HG02571 (cell line): ENCODE measurements around the gene C5orf63.
"Not testable (repeated sequence)": the region's sequence is repeated elsewhere in the genome, so short reads cannot be mapped to it uniquely, and the experiment has no call there.

Experiments used
- ATAC-seq: cut with Tn5 transposase; IDR thresholded peaks from one replicate; pipeline ENCODE4 v1.9.1; 2021; ENCODE audit warnings: mild to moderate bottlenecking, moderate library complexity; ENCODE audit not compliant: unreplicated experiment

Gene C5orf63

DNA sequence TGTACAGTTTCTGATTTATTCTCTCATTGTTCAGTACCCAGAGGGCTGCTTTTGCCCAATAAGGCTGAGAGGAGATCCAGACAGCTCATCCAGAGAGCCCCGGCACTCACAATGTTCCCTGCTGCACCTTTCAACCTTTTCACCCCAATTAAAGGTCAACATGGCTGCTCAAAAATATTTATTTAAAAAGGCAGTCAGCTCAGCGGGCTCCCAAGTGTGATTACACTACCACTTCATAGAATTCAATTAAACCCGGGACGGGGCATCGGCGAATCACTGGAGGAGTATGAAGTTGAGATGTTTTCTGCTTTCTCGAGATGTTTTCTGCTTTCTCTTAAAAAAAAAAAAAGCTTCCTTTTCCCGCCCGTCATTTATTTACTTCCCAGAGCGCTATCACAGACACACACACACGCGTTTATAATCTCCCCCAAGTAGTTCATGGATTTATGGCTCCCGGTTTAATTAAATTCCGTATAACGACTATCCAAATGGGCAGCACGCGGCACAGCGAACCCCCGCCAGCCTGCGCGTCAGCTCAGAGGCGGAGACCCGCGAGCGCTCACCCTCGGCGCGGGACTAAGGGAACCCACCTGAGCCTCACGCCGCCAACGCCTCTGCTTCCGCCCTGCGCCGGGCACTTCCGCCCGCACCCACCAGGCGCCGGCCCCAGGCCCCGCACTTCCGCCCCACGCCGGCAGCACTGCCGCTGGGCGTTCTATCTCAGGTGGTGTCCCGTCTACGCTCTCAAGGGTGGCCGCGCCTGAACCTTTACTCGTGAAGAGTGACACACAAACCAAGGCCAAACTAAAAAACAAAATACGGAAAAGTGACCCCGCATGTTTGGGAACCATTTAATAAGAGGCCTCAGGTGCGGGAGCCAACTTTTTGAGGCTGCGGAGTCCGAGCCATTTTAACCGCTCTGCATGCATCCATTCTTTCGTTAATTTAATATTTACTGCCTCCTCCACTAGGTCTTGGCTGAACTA, at the start of gene C5orf63:
C5orf63 (minus strand) TSS at position 642 of the 986 bp plus-strand sequence. CDS start 14,507 bp downstream, outside the sequence.
- ATAC-seq = peak; percentile 100

- ATAC-seq = no peak
These were observed 39.1 kb upstream of the C5orf63 start for GRCh38 chr5:127112347-127112864.

DNA sequence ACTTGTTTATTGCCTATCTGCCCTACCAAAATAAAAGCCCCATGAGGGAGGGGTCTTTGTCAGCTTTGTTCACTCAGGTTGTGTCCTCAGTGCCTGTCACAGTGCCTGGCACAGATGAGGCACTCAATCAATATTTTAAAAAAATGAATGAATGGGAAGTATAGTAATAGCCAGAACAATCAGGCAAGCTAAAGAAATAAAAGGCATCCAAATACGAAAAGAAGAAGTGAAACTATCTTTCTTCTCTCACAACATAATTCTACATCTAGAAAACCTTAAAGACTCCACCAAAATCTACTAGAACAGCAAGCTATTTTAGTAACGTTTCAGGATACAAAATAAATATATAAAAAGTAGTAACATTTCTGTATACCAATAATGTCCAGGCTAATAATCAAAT, 37.8 kb upstream of the C5orf63 start:
- no peak for ATAC-seq

DNA sequence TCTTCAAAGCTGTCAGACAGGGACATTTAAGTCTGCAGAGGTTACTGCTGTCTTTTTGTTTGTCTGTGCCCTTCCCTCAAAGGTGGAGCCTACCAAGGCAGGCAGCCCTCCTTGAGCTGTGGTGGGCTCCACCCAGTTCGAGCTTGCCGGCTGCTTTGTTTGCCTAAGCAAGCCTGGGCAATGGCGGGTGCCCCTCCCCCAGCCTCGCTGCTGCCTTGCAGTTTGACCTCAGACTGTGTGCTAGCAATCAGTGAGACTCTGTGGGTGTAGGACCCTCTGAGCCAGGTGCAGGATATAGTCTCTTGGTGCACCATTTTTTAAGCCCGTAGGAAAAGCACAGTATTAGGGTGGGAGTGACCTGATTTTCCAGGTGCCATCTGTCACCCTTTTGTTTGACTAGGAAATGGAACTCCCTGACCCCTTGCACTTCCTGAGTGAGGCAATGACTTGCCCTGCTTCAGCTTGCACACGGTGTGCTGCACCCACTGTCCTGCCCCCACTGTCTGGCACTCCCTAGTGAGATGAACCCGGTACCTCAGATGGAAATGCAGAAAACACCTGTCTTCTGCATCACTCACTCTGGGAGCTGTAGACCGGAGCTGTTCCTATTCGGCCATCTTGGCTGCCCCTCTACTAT, 35.4 kb upstream of the C5orf63 start:
- not testable (repeated sequence) for ATAC-seq

DNA sequence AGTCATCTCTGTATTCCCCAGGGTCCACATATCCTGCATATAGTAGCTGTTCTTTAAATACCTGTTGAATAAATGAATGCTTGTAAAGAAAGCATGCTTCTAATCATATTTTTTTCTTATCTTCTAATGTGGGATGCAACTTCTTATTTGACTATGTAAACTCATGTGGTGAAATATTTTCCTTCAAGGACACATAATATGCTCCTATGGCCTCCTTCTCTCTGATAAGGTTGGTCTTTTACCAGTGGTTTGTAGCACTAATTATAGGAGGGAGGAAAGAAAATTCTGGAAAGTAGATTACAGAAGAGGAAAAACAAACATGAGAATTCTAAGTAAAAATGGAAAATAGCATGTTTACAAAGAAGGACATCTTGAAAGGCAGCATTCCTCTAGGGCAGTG, 28.6 kb upstream of the C5orf63 start:
- no peak for ATAC-seq

GRCh38 chr5:127101533-127101932, 28.2 kb upstream of the C5orf63 start:
- no peak for ATAC-seq

GRCh38 chr5:127098241-127098640, 24.9 kb upstream of the C5orf63 start:
- no peak for ATAC-seq

DNA sequence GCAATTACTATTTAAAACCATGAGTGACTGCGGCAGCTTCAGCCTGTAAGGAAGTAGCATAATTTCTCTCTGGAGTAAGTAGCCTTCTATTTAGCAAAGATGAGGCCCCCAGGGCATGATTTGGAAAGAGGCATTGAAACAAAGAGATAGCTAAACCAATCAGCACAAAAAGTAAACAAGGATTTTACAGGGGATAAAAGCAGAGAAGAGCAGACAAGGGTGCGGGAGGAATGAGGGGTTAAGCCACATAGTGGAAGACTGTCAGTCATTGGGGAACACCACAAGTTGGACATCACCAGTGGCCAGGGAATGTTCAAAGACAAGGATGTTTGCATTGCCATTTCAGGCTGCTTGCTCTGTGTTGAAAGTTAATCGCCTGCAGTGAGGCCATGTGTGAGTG, 24.0 kb upstream of the C5orf63 start:
- no peak for ATAC-seq

GRCh38 chr5:127096328-127096993, 23.2 kb upstream of the C5orf63 start:
- ATAC-seq = no peak

DNA sequence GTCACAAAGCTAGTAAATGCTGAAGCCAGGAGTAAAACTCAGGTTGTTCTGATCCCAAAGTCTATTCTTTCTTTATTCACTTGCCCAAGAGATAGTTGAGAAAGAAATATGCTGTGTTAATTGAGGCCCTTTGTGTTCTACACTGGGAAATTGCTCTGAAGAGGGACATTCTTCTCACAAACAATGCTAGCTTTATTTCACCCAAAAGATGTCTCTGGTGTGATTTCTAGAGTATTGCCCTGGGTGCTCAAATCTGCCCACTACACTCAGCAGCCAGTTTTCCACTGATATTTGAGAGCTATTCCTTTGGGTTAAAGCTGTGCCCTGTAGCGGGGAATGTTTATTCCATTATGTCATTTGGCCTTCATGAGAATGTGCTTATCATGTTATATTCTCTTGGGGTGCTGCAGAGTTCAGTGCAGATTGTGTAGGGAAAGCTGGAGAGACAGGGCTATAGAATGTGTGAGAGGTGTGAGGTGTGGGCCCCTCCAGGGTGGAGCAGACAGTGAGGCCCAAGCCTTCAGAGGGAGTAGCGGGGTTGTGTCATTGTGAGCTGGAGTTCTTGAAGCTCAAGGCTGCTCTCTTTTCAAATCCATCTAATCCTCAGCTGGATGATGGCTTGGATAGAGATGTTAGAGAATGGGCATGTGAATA, 21.0 kb upstream of the C5orf63 start:
- ATAC-seq = no peak

DNA sequence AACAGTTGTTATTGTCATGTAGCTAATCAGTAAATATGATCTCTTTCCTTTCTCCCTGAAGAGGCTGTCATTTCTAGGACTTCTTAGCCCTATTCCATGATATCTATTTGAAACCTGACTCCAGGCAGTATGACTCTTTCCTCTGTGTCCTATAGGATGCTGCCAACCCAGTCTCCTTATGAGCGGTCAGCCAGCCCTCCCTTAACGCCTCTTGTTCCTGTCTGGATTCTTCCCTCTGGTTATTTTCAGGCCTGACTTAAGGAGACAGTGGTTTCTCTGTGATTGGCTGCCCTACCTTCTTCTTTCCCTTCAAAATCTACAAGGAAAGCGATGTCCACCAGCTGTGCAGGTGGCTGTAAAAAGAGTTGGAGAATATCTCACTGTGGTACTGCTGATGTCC, 19.4 kb upstream of the C5orf63 start:
- no peak for ATAC-seq

- ATAC-seq = no peak
These were observed 15.9 kb upstream of the C5orf63 start for GRCh38 chr5:127089191-127089590.

- no peak for ATAC-seq
These were observed 14.9 kb upstream of the C5orf63 start for GRCh38 chr5:127088251-127088650.

- no peak for ATAC-seq
These were observed 13.3 kb upstream of the C5orf63 start for GRCh38 chr5:127086589-127086988.

GRCh38 chr5:127085796-127086195, 12.5 kb upstream of the C5orf63 start:
- ATAC-seq = no peak

DNA sequence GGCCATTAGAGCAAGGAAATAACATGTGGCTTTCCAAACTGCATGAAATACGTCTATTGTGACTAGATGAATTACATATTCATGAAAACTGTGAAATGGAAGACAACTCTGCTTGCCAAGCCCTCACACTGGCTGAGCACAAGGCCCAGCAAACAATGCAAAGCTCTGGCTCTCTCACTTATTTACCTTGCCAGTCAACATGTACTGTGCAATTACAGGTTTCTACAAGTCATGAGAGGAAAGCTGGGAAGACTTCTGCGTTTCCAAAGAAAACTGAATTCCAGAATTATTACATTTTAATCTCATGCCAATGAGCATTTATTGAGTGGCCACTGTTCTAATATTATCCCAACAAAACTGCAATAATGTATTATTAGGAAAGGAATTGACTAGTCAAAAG, 12.1 kb upstream of the C5orf63 start:
- no peak for ATAC-seq

DNA sequence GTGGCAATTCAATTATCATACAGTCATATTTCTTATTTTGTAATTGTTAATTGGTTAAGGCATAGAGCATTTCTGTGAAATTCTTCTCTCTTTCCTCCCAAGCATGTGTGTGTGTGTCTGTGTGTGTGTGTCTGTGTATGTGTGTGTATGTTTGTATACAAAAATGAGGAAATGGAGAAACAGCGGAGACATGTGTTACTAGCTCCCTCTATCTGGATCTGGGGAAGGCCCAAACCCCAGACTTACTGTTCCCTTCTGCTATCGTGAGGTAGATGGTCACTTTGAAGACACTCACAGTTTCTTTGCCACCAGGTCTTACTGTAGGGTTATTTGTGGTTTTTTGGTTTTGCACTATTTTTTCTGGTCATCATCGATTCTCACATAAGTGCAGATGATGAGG, 11.4 kb upstream of the C5orf63 start:
- no peak for ATAC-seq

GRCh38 chr5:127083711-127084110, 10.4 kb upstream of the C5orf63 start:
- no peak for ATAC-seq

DNA sequence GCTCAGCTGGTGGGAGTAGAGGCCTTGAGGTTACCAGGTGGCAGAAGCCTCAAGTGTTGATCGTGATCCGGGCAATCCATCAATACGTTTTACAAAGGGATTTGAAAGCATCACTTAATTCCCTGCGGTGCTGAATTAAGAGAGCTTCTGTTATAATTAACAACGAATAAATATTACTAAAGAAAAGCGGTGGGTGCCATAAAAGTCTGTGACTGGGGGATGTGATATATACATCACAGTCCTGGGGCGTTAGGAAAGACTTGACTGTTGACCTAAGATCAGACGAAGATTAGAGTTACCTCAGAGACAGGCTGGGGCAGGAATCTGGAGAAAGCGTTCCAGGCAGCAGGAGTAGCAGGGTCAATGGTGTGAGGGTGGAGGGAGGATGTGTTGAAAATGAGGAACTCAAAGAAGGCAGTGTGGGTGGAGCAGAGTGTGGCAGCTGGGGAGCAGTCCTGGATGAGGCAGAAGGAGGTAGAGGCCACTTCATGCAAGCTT, 6.7 kb upstream of the C5orf63 start:
- no peak for ATAC-seq

DNA sequence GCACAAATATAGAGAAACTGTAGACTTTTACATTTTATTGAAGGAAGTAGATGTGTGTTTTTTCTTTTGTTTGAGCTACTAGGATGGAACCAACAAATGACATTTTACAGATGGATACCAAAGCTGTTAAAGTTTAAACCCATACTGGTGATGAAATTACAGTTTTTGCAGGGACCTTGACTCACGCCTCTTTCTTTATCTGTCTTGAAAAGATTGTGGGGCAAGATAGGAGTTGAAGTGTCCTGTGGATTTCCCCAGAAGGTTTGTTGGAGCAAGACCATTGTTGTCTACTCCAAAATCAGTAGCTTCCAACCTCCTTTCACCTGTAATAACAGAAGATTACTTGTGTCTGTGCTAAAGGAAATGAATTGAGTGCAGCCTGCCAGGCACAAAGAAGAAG, 4.1 kb upstream of the C5orf63 start:
- ATAC-seq = no peak
